ENCODE data around the gene OR2B2.

Gene OR2B2

GRCh38 chr6:27867051-27867944 lies 44.9 kb downstream of the OR2B2 start:
- DNase-seq (ENCODE audit: low read depth in 2 of 2), result peak; percentile 82 to 86

- peak; percentile 52 to 67 for DNase-seq (ENCODE audit: low read depth in 2 of 2)
Observed at GRCh38 chr6:27866357-27867050, 45.7 kb downstream of the OR2B2 start.

- peak in 1 of 2 donors; percentile 55 for DNase-seq (ENCODE audit: low read depth in 2 of 2)
Observed at GRCh38 chr6:27865850-27866356, 46.3 kb downstream of the OR2B2 start.

- peak; percentile 56 to 73 for DNase-seq (ENCODE audit: low read depth in 2 of 2)
Observed at GRCh38 chr6:27864906-27865849, 47.0 kb downstream of the OR2B2 start.

GRCh38 chr6:27863962-27864905 lies 48.0 kb downstream of the OR2B2 start:
- DNase-seq (ENCODE audit: low read depth in 2 of 2), result peak in 1 of 2 donors; percentile 19

GRCh38 chr6:27862396-27863066 lies 49.7 kb downstream of the OR2B2 start:
- no peak for DNase-seq (ENCODE audit: low read depth in 2 of 2)

GRCh38 chr6:27861861-27862260 lies 50.3 kb downstream of the OR2B2 start:
- no peak for DNase-seq (ENCODE audit: low read depth in 2 of 2)

- DNase-seq (ENCODE audit: low read depth in 2 of 2), result no peak
Observed at GRCh38 chr6:27861276-27861840, 50.8 kb downstream of the OR2B2 start.
